Measurements from ENCODE around the gene LITAF.

Gene LITAF

GRCh38 chr16:11630768-11631056 lies 44.0 kb upstream of the LITAF start (continued):
- TF ChIP-seq ZNF266 (tag by site-specific recombination; IDR thresholded peaks at IDR 0.05; ENCODE audit: low read depth) (no peak), ZNF211 (tag by site-specific recombination; IDR thresholded peaks at IDR 0.05; ENCODE audit: low read depth) (no peak), ZNF426 (tag by site-specific recombination; IDR thresholded peaks at IDR 0.05) (no peak)
- TF ChIP-seq, protein P1, sequence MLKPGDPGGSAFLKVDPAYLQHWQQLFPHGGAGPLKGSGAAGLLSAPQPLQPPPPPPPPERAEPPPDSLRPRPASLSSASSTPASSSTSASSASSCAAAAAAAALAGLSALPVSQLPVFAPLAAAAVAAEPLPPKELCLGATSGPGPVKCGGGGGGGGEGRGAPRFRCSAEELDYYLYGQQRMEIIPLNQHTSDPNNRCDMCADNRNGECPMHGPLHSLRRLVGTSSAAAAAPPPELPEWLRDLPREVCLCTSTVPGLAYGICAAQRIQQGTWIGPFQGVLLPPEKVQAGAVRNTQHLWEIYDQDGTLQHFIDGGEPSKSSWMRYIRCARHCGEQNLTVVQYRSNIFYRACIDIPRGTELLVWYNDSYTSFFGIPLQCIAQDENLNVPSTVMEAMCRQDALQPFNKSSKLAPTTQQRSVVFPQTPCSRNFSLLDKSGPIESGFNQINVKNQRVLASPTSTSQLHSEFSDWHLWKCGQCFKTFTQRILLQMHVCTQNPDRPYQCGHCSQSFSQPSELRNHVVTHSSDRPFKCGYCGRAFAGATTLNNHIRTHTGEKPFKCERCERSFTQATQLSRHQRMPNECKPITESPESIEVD (tag by site-specific recombination; IDR thresholded peaks at IDR 0.05): no peak
- TF ChIP-seq, protein P2, sequence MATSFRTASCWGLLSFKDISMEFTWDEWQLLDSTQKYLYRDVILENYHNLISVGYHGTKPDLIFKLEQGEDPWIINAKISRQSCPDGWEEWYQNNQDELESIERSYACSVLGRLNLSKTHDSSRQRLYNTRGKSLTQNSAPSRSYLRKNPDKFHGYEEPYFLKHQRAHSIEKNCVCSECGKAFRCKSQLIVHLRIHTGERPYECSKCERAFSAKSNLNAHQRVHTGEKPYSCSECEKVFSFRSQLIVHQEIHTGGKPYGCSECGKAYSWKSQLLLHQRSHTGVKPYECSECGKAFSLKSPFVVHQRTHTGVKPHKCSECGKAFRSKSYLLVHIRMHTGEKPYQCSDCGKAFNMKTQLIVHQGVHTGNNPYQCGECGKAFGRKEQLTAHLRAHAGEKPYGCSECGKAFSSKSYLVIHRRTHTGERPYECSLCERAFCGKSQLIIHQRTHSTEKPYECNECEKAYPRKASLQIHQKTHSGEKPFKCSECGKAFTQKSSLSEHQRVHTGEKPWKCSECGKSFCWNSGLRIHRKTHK (tag by site-specific recombination; IDR thresholded peaks at IDR 0.05): no peak

GRCh38 chr16:11630046-11630767 lies 43.5 kb upstream of the LITAF start:
- ChIA-PET CTCF (interaction anchor here (1.4 kb wide), 1 partner anchor 10 kb away, joined by 4 read pairs; no protein-coding TSS in a partner anchor), POLR2A (no interaction called here)
- TF ChIP-seq ZNF549 (tag by site-specific recombination; IDR thresholded peaks at IDR 0.05): no peak
- TF ChIP-seq ZIC2 (tag by site-specific recombination; IDR thresholded peaks at IDR 0.05): peak; percentile 87
- TF ChIP-seq ZNF792 (tag by site-specific recombination; IDR thresholded peaks at IDR 0.05): no peak
- TF ChIP-seq SCRT2 (tag by site-specific recombination; IDR thresholded peaks at IDR 0.05): peak; percentile 60; the same call in 1 of the 2 replicates
- TF ChIP-seq ZNF830 (tag by site-specific recombination; IDR thresholded peaks at IDR 0.05; ENCODE audit: low read depth): no peak
- H3K4me3 ChIP-seq (ENCODE audit: low read depth, low read length): no peak overlapping the region
- H3K36me3 ChIP-seq (ENCODE audit: control insufficient read depth in 2 of 2, insufficient read depth in 1 of 2, low read length in 2 of 2): no peaks in the 10 kb centered on the region
- H3K27ac ChIP-seq (ENCODE audit: extremely low read depth, low read depth, low read length): no peak overlapping the region
- no peaks in the 10 kb centered on the region for H3K9me3 ChIP-seq (ENCODE audit: control insufficient read depth, insufficient read depth, low read depth, low read length)
- no peaks in the 10 kb centered on the region for H3K4me1 ChIP-seq (ENCODE audit: control insufficient read depth, insufficient read depth, low read length)

DNA sequence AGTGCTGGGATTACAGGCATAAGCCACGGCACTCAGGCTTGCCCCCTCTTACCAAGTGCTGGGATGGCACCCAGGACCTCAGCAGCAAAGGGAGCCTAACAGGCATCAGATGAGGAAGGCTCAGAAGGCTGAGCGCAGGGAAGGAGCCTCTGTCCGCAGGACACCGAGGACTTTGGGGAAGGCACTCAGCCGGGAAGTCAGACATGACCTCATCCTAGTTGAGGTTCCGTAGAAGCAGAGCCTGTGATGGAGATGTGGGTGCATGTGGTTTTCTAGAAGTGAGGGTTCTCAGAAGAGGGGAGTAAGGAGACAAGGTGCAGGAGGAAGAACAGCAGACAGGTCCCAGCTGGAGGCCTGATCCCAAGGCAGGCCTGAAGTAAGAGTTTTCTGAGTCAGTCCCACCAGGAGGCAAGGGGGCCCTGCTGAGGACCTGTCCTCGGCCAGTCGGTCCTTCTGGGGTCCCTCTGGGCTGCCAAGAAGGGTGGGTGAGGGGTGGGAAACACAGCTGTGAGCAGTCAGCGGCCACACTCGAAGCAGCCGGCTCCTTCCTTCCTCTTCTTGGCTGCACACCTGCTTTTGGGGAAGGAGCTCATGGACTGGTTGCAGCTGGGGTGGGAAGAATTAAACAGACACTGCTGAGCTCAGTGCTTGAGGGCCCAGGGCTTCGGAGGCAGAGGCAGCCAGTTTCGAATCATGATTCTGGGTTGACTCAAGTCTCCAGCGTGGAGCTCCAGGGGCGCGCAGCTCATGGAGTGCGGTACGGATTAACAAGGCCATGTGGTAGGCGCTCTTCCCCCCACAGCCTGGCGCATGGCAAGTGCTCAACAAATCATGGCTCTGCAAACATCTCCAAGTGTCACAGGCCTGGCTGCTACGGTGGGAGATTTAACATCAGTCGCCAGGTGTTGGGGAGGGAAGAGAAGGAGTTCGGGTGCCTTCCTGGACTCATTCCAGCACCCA lies 42.6 kb upstream of the LITAF start:
- Histone ChIP-seq H3K36me3 (ENCODE audit: control insufficient read depth in 2 of 2, insufficient read depth in 1 of 2, low read length in 2 of 2) (no peaks in the 10 kb centered on the region), H3K27ac (ENCODE audit: extremely low read depth, low read depth, low read length) (no peak overlapping the region), H3K4me1 (ENCODE audit: control insufficient read depth, insufficient read depth, low read length) (no peaks in the 10 kb centered on the region), H3K9me3 (ENCODE audit: control insufficient read depth, insufficient read depth, low read depth, low read length) (no peaks in the 10 kb centered on the region), H3K4me3 (ENCODE audit: low read depth, low read length) (no peak overlapping the region)
- ChIA-PET CTCF (interaction anchor here (0.6 to 0.9 kb wide), 2 partner anchors 17 to 233 kb away, joined by 3 read pairs; no protein-coding TSS in a partner anchor), POLR2A (no interaction called here)
- TF ChIP-seq HOXC10 (CRISPR knock-in tag; IDR thresholded peaks at IDR 0.05) (no peak), ZNF37A (tag by site-specific recombination; IDR thresholded peaks at IDR 0.05) (no peak), ZNF776 (tag by site-specific recombination; IDR thresholded peaks at IDR 0.05; ENCODE audit: borderline replicate concordance) (no peak), ZNF571 (tag by site-specific recombination; IDR thresholded peaks at IDR 0.05) (no peak), ZNF558 (tag by site-specific recombination; IDR thresholded peaks at IDR 0.05) (no peak), ZNF600 (tag by site-specific recombination; IDR thresholded peaks at IDR 0.05) (no peak), INSM2 (tag by site-specific recombination; IDR thresholded peaks at IDR 0.05) (no peak), HIC1 (tag by site-specific recombination; IDR thresholded peaks at IDR 0.05) (no peak), ZNF175 (tag by site-specific recombination; IDR thresholded peaks at IDR 0.05) (no peak), MYNN (tag by site-specific recombination; IDR thresholded peaks at IDR 0.05; ENCODE audit: borderline replicate concordance) (no peak), ZIC2 (tag by site-specific recombination; IDR thresholded peaks at IDR 0.05) (peak; percentile 85), ZNF837 (tag by site-specific recombination; IDR thresholded peaks at IDR 0.05) (no peak), ZFP37 (tag by site-specific recombination; IDR thresholded peaks at IDR 0.05) (no peak), ZBTB26 (tag by site-specific recombination; optimal IDR thresholded peaks at IDR 0.05) (no peak)
